HCT116 (cell line): Measurements from ENCODE around the gene TACC2. TPM values are rescaled to one million over a fixed set of nuclear protein-coding genes. Genes with fewer than 3 reads are reported as not detected.

Experiments
- ATAC-seq: fragments of 200-7000 bp; cut with Tn5 transposase; 2 replicates; pipeline ENCODE4 v1.9.1; 2020; ENCODE audit warnings: mild to moderate bottlenecking, moderate library complexity
- BruUV-seq: library from RNA; stranded (reverse); fragments of 400-500 nt; replicated peaks from 2 replicates; lab custom pipeline; 2021; lab: Mats Ljungman, UMichigan
- CTCF ChIA-PET: fragments of 300-600 bp; sonication (Branson Sonifier 250); formaldehyde crosslinking; loops from one replicate; lab custom pipeline; 2021; ENCODE audit warnings: antibody characterized with exemption; lab: Charles Lee
- POLR2A ChIA-PET: fragments of 300-600, 350-600 bp; sonication (Branson Sonifier 250); formaldehyde crosslinking; loops from one replicate; lab custom pipeline; 2021; ENCODE audit warnings: antibody characterized with exemption; lab: Charles Lee
- RAD21 ChIA-PET, 2 experiments: fragments of 300-600 bp; sonication (Branson Sonifier 250); formaldehyde crosslinking; loops; one replicate each; lab custom pipeline; 2023; ENCODE audit warnings: low total read pairs in 2 of 2; ENCODE audit not compliant: uncharacterized antibody in 2 of 2, unreplicated experiment in 2 of 2, low non-redundant PET in 1 of 2; lab: Charles Lee
- DNase-seq: peaks from one replicate; pipeline ENCODE4 v3.0.0-alpha.2; 2010; ENCODE audit warnings: low read depth, low spot score
- H2AFZ ChIP-seq: fragments of 200-600 bp; shearing (Covaris generic), sonication (generic); 2 replicates; pipeline ENCODE4 v1.6.1; 2017; ENCODE audit warnings: low read depth, mixed run types, mixed read lengths, antibody characterized with exemption, low read length; ENCODE audit not compliant: poor library complexity, severe bottlenecking
- H3K27ac ChIP-seq: 2 replicates; pipeline ENCODE4 v1.5.1; 2012; ENCODE audit warnings: low read depth, low read length
- H3K27me3 ChIP-seq: fragments of 200-600 bp; sonication (generic); 2 replicates; pipeline ENCODE4 v1.6.1; 2016; ENCODE audit warnings: mixed run types, low read length, mixed read lengths; ENCODE audit not compliant: insufficient read depth
- H3K36me3 ChIP-seq, 2 experiments: fragments of 200-500 bp in 1 of 2; fragments of 200-600 bp in 1 of 2; sonication (Bioruptor generic) in 1 of 2; sonication (generic) in 1 of 2; 2 replicates each; pipeline versions ENCODE4 v1.5.1 to v1.6.1; 2014 to 2016; ENCODE audit warnings: low read length in 2 of 2, inconsistent platforms in 1 of 2, mixed read lengths in 1 of 2, mixed run types in 1 of 2; ENCODE audit not compliant: insufficient read depth in 2 of 2, control insufficient read depth in 1 of 2
- H3K4me1 ChIP-seq, 2 experiments: fragments of 200-600 bp in 1 of 2; sonication (generic) in 1 of 2; 2 replicates each; pipeline versions ENCODE4 v1.5.1 to v1.6.1; 2012 to 2017; ENCODE audit warnings: low read length in 2 of 2, inconsistent platforms in 1 of 2, mild to moderate bottlenecking in 1 of 2, mixed read lengths in 1 of 2, mixed run types in 1 of 2, moderate library complexity in 1 of 2; ENCODE audit not compliant: insufficient read depth in 2 of 2, control insufficient read depth in 1 of 2
- H3K4me2 ChIP-seq: fragments of 200-600 bp; sonication (generic); 2 replicates; pipeline ENCODE4 v1.6.1; 2017; ENCODE audit warnings: mixed run types, low read length, mixed read lengths
- H3K4me3 ChIP-seq, 2 experiments: fragments of 200-600 bp in 1 of 2; sonication (generic) in 1 of 2; replicated peaks in 1 of 2; 2 replicates each; pipeline ENCODE4 v1.5.1; 2011 to 2016; ENCODE audit warnings: low read length in 2 of 2, control low read depth in 1 of 2, low read depth in 1 of 2, mild to moderate bottlenecking in 1 of 2, mixed read lengths in 1 of 2, mixed run types in 1 of 2
- H3K79me2 ChIP-seq: fragments of 200-600 bp; sonication (generic); 2 replicates; pipeline ENCODE4 v1.6.1; 2017; ENCODE audit warnings: mild to moderate bottlenecking, mixed run types, low read length, moderate library complexity, mixed read lengths; ENCODE audit not compliant: insufficient read depth
- H3K9ac ChIP-seq: fragments of 200-600 bp; sonication (generic); 2 replicates; pipeline ENCODE4 v1.6.1; 2016; ENCODE audit warnings: low read length, mixed read lengths
- H3K9me2 ChIP-seq: fragments of 200-600 bp; sonication (generic), shearing (Covaris generic); 2 replicates; pipeline ENCODE4 v1.6.1; 2017; ENCODE audit warnings: mixed run types, mild to moderate bottlenecking, moderate library complexity; ENCODE audit not compliant: insufficient read depth
- H3K9me3 ChIP-seq, 2 experiments: fragments of 200-500 bp in 1 of 2; fragments of 200-600 bp in 1 of 2; sonication (Bioruptor generic) in 1 of 2; sonication (generic) in 1 of 2; 2 replicates each; pipeline ENCODE4 v1.6.1; 2014 to 2017; ENCODE audit warnings: low read length in 2 of 2, mixed read lengths in 2 of 2, inconsistent platforms in 1 of 2, low read depth in 1 of 2, mild to moderate bottlenecking in 1 of 2, mixed run types in 1 of 2, moderate library complexity in 1 of 2; ENCODE audit not compliant: control insufficient read depth in 1 of 2, insufficient read depth in 1 of 2
- H4K20me1 ChIP-seq: fragments of 200-600 bp; sonication (generic), shearing (Covaris generic); 2 replicates; pipeline ENCODE4 v1.6.1; 2017; ENCODE audit warnings: mixed run types, mild to moderate bottlenecking, moderate library complexity; ENCODE audit not compliant: insufficient read depth
- ATF3 ChIP-seq: IDR thresholded peaks from 2 replicates; pipeline ENCODE4 v1.6.1; 2012
- CBX3 ChIP-seq: IDR thresholded peaks from 2 replicates; pipeline ENCODE4 v1.6.1; 2012; ENCODE audit warnings: low read depth
- EZH2phosphoT487 ChIP-seq: fragments of 200-600 bp; IDR thresholded peaks from 2 replicates; pipeline ENCODE4 v1.6.1; 2018; ENCODE audit warnings: antibody characterized with exemption, borderline replicate concordance
- POLR2AphosphoS5 ChIP-seq: IDR thresholded peaks from 2 replicates; pipeline ENCODE4 v1.6.1; 2011; ENCODE audit warnings: mild to moderate bottlenecking, low read depth, low read length, moderate library complexity
- RAD21 ChIP-seq: IDR thresholded peaks from 2 replicates; pipeline ENCODE4 v1.6.1; 2012; ENCODE audit warnings: low read depth, mild to moderate bottlenecking
- REST ChIP-seq: IDR thresholded peaks from 2 replicates; pipeline ENCODE4 v1.6.1; 2012; ENCODE audit warnings: low read depth
- TCF7L2 ChIP-seq: IDR thresholded peaks from 2 replicates; pipeline ENCODE4 v1.7.0; 2011; ENCODE audit warnings: borderline replicate concordance, inconsistent platforms; ENCODE audit not compliant: insufficient read depth, insufficient read length; ENCODE audit errors: extremely low read depth
- YY1 ChIP-seq: IDR thresholded peaks from 2 replicates; pipeline ENCODE4 v1.6.1; 2011; ENCODE audit warnings: low read length, low read depth, moderate library complexity, mild to moderate bottlenecking; ENCODE audit not compliant: insufficient replicate concordance; ENCODE audit errors: extremely low read depth
- intact Hi-C: fragments of 100-400 bp; cut with micrococcal nuclease; formaldehyde crosslinking; loops from 2 replicates; pipeline ENCODE4 v1.10.0; 2022
- total RNA-seq: library from RNA; stranded (reverse); gene quantifications from one replicate; pipeline ENCODE4 v1.2.1, GENCODE V29; 2021; ENCODE audit not compliant: unreplicated experiment

Gene TACC2
- total RNA-seq, 1 experiment from 2014 or later, result 38.6 TPM

- no peaks in the 10 kb centered on the region for H3K9me2 ChIP-seq
- no peaks in the 10 kb centered on the region for H3K36me3 ChIP-seq
- peaks cover 0 to 16% of the 10 kb centered on the region in 2 experiments; a peak in 2 of 4 replicates for H3K4me1 ChIP-seq
- BruUV-seq, result no TSS peak
- H4K20me1 ChIP-seq, result no peaks in the 10 kb centered on the region
- no peaks in the 10 kb centered on the region for H3K27me3 ChIP-seq
- H2AFZ ChIP-seq, result no peak overlapping the region
- ATAC-seq, result no peak
- POLR2A ChIA-PET, result no interaction called here
- TF ChIP-seq TCF7L2 (no peak), ATF3 (no peak), CBX3 (no peak), RAD21 (no peak), REST (no peak), POLR2AphosphoS5 (no peak), YY1 (no peak), EZH2phosphoT487 (no peak)
- no peak overlapping the region for H3K27ac ChIP-seq
- CTCF ChIA-PET, result interaction anchor here (1.3 to 1.4 kb wide), 2 partner anchors 212 to 301 kb away, joined by 3 to 4 read pairs; no protein-coding TSS in a partner anchor
- no peaks in the 10 kb centered on the region for H3K79me2 ChIP-seq
- no peak overlapping the region for H3K4me2 ChIP-seq
- intact Hi-C loops, result no loop called here
- H3K9ac ChIP-seq, result no peak overlapping the region
- no peak for DNase-seq
- RAD21 ChIA-PET, result no interaction called here
- H3K9me3 ChIP-seq, result peaks cover 7 to 8% of the 10 kb centered on the region in 2 experiments; a peak in 2 of 4 replicates
- no peak overlapping the region for H3K4me3 ChIP-seq
Observed at GRCh38 chr10:122264436-122264835, 275.5 kb downstream of the TACC2 start.
